Tibial artery (tissue), 4 donors: ENCODE measurements around the gene SMCO2.

ENCODE experiments used
- DNase-seq, 2 donors: peaks; one replicate each; pipeline ENCODE4 v3.0.0-alpha.2; 2019
- H3K27ac ChIP-seq, 2 donors: fragments of 200-600 bp; sonication (generic) in 1 of 2; 1 replicate in 1 of 2; 2 replicates in 1 of 2; pipeline ENCODE4 v1.5.1; 2018 to 2019; ENCODE audit warnings: mild to moderate bottlenecking in 1 of 2
- H3K27me3 ChIP-seq, 2 donors: fragments of 200-600 bp; sonication (generic) in 1 of 2; one replicate each; pipeline versions ENCODE4 v1.5.1 to v1.6.0; 2016 to 2019
- H3K36me3 ChIP-seq, 3 donors: fragments of 200-600 bp; sonication (generic) in 2 of 3; one replicate each; pipeline ENCODE4 v1.5.1; 2016 to 2019; ENCODE audit warnings: mild to moderate bottlenecking in 2 of 3
- H3K4me1 ChIP-seq, 4 donors: fragments of 200-600 bp; sonication (generic) in 2 of 4; 1 replicate in 3 of 4; 2 replicates in 1 of 4; pipeline ENCODE4 v1.5.1; 2016 to 2019
- H3K4me3 ChIP-seq, 2 donors: fragments of 200-600 bp; sonication (generic) in 1 of 2; 1 replicate in 1 of 2; 2 replicates in 1 of 2; pipeline ENCODE4 v1.5.1; 2018 to 2019; ENCODE audit warnings: mild to moderate bottlenecking in 2 of 2
- H3K9me3 ChIP-seq, 3 donors: fragments of 200-600 bp; sonication (generic) in 1 of 3; one replicate each; pipeline ENCODE4 v1.5.1; 2016 to 2019
- CTCF ChIP-seq, 2 experiments: fragments of 200-600 bp in 1 of 2; fragments of 450-650 bp in 1 of 2; IDR thresholded peaks; one replicate each; pipeline ENCODE4 v1.5.1; 2017 to 2019; ENCODE audit warnings: antibody characterized with exemption in 2 of 2, mild to moderate bottlenecking in 1 of 2, moderate library complexity in 1 of 2
- intact Hi-C: fragments of 100-400 bp; cut with DNase I; formaldehyde crosslinking; loops from one replicate; pipeline ENCODE4 v1.15.0; 2023; ENCODE audit warnings: low total_unique reads

The SMCO2 gene

DNA sequence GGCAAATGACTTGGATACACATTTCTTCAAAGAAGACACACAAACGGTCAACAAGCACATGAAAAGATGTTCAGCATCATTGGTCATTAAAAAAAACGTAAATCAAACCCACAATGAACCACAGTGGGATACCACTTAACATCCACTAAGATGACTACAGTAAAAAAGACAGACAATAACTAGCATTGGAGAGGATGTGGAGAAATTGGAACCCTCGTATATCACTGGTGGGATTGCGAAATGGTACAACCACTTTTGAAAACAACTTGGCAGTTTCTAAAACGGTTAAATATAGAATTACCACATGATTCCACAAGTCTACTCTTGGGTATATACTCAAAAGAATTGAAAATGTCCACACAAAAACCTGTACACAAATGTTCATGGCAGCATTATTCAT lies 52.2 kb downstream of the SMCO2 start:
- no peaks in the 10 kb centered on the region for H3K36me3 ChIP-seq
- no peaks in the 10 kb centered on the region for H3K27me3 ChIP-seq
- no peaks in the 10 kb centered on the region for H3K4me1 ChIP-seq
- no peak overlapping the region for H3K4me3 ChIP-seq
- no peak for DNase-seq
- no peak overlapping the region for H3K27ac ChIP-seq
- TF ChIP-seq CTCF (IDR thresholded peaks at IDR 0.05) = no peak
- H3K9me3 ChIP-seq = no peaks in the 10 kb centered on the region
- intact Hi-C loops = no loop called here

GRCh38 chr12:27499377-27499776 lies 52.8 kb downstream of the SMCO2 start:
- Histone ChIP-seq H3K27ac (no peak overlapping the region), H3K9me3 (no peaks in the 10 kb centered on the region), H3K36me3 (no peaks in the 10 kb centered on the region), H3K4me3 (no peak overlapping the region), H3K4me1 (peaks cover 0 to 3% (median 0%) of the 10 kb centered on the region in 4 donors), H3K27me3 (no peaks in the 10 kb centered on the region)
- no peak for TF ChIP-seq CTCF (IDR thresholded peaks at IDR 0.05)
- intact Hi-C loops = no loop called here
- DNase-seq = no peak

DNA sequence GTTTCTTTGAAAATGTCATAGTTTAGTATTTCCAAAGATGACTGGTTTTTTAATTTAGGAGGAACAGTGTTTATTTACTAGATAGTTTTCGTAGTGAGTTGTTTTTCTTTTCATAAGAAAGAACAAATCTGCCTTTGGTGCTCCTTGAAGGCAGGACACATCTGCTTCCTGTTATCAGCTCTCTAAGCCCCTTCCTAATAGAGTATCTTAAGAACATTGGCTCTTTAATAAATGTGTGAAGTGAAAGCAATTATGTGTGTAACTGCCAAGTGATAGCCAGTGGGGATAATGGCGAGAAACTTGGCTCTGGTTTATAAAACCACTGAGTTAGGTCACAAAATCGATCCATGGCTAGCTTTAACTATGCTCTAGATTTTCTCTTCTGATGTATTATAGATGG lies 54.0 kb downstream of the SMCO2 start:
- Histone ChIP-seq H3K36me3 (no peaks in the 10 kb centered on the region), H3K4me3 (no peak overlapping the region), H3K27me3 (no peaks in the 10 kb centered on the region), H3K27ac (no peak overlapping the region), H3K9me3 (no peaks in the 10 kb centered on the region), H3K4me1 (peaks cover 0 to 14% (median 4%) of the 10 kb centered on the region in 4 donors)
- no peak for DNase-seq
- intact Hi-C loops = no loop called here
- no peak for TF ChIP-seq CTCF (IDR thresholded peaks at IDR 0.05)

DNA sequence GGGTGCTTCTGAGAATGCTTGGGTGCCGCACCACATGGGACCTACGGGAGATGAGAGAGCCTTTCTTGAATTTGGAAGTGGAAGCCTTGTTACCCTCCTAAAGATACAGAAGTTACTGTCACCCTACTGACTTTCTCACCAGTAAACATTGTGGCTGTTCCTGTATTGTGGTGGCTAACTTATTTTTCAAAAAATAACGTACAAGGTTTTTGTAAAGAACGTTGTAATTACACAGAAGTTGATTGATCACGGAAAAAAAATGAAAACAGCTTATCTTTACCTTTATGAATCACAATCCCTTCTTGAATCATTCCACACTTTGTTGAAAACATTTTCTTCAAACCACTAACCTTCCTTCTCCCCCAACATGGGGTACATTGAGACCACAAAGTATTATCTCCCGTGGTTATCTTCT lies 55.5 kb downstream of the SMCO2 start:
- Histone ChIP-seq H3K36me3 (no peaks in the 10 kb centered on the region), H3K9me3 (no peaks in the 10 kb centered on the region), H3K4me1 (peaks cover 0 to 18% (median 8%) of the 10 kb centered on the region in 4 donors), H3K27ac (no peak overlapping the region), H3K4me3 (no peak overlapping the region), H3K27me3 (no peaks in the 10 kb centered on the region)
- DNase-seq = no peak
- TF ChIP-seq CTCF (IDR thresholded peaks at IDR 0.05) = no peak
- intact Hi-C loops = no loop called here

- intact Hi-C loops = no loop called here
- H3K9me3 ChIP-seq = no peaks in the 10 kb centered on the region
- no peak overlapping the region for H3K4me3 ChIP-seq
- no peaks in the 10 kb centered on the region for H3K27me3 ChIP-seq
- no peaks in the 10 kb centered on the region for H3K36me3 ChIP-seq
- peaks cover 0 to 18% (median 8%) of the 10 kb centered on the region in 4 donors for H3K4me1 ChIP-seq
- no peak for DNase-seq
- H3K27ac ChIP-seq = peak overlapping the region in 1 of 2 donors; percentile 44
- no peak for TF ChIP-seq CTCF (IDR thresholded peaks at IDR 0.05)
Observed at GRCh38 chr12:27504507-27504906, 58.0 kb downstream of the SMCO2 start.

GRCh38 chr12:27505109-27505508 lies 58.6 kb downstream of the SMCO2 start:
- Histone ChIP-seq H3K4me3 (no peak overlapping the region), H3K9me3 (no peaks in the 10 kb centered on the region), H3K36me3 (no peaks in the 10 kb centered on the region), H3K27ac (peak overlapping the region; percentile 44 to 51), H3K27me3 (no peaks in the 10 kb centered on the region), H3K4me1 (peaks cover 0 to 18% (median 8%) of the 10 kb centered on the region in 4 donors)
- DNase-seq = no peak
- no peak for TF ChIP-seq CTCF (IDR thresholded peaks at IDR 0.05)
- intact Hi-C loops = no loop called here
